MM.1S (cell line): Measurements from ENCODE around the gene MAP1LC3B2.

Experiments
- DNase-seq: peaks from one replicate; pipeline ENCODE4 v3.0.0-alpha.2; 2015
- H2AFZ ChIP-seq: fragments of 300-600 bp; sonication (generic); 2 replicates; pipeline ENCODE4 v1.6.0; 2016; ENCODE audit warnings: antibody characterized with exemption, low read length
- H3F3A ChIP-seq: fragments of 300-600 bp; sonication (generic); 2 replicates; pipeline ENCODE4 v1.6.1; 2016; ENCODE audit warnings: mild to moderate bottlenecking, antibody characterized with exemption, low read length, moderate library complexity, mixed read lengths; ENCODE audit not compliant: insufficient read depth
- H3K27ac ChIP-seq: fragments of 300-600 bp; sonication (generic); 2 replicates; pipeline ENCODE4 v1.5.1; 2016; ENCODE audit warnings: mild to moderate bottlenecking, low read length
- H3K27me3 ChIP-seq: fragments of 300-600 bp; sonication (generic); replicated peaks from 2 replicates; pipeline ENCODE4 v1.6.0; 2016; ENCODE audit warnings: low read length; ENCODE audit not compliant: insufficient read depth
- H3K36me3 ChIP-seq: fragments of 300-600 bp; sonication (generic); replicated peaks from 2 replicates; pipeline ENCODE4 v1.6.1; 2016; ENCODE audit warnings: mild to moderate bottlenecking, low read length, mixed read lengths; ENCODE audit not compliant: insufficient read depth
- H3K4me1 ChIP-seq: fragments of 300-600 bp; sonication (generic); 2 replicates; pipeline ENCODE4 v1.6.1; 2016; ENCODE audit warnings: low read length, mixed read lengths
- H3K4me2 ChIP-seq: fragments of 300-600 bp; sonication (generic); 2 replicates; pipeline ENCODE4 v1.6.0; 2016; ENCODE audit warnings: low read depth, low read length
- H3K4me3 ChIP-seq: fragments of 300-600 bp; sonication (generic); 2 replicates; pipeline ENCODE4 v1.5.1; 2016; ENCODE audit warnings: low read length, mixed read lengths
- H3K79me2 ChIP-seq: fragments of 300-600 bp; sonication (generic); 2 replicates; pipeline ENCODE4 v1.6.1; 2016; ENCODE audit warnings: mixed run types, low read length, mixed read lengths
- H3K9ac ChIP-seq: fragments of 300-600 bp; sonication (generic); 2 replicates; pipeline ENCODE4 v1.6.1; 2016; ENCODE audit warnings: low read length, mixed read lengths
- H3K9me2 ChIP-seq: fragments of 300-600 bp; sonication (generic); replicated peaks from 2 replicates; pipeline ENCODE4 v1.6.1; 2016; ENCODE audit warnings: mild to moderate bottlenecking, low read length, mixed read lengths; ENCODE audit not compliant: insufficient read depth
- H3K9me3 ChIP-seq: fragments of 300-600 bp; sonication (generic); replicated peaks from 2 replicates; pipeline ENCODE4 v1.6.1; 2016; ENCODE audit warnings: mild to moderate bottlenecking, low read length, mixed read lengths; ENCODE audit not compliant: insufficient read depth
- H4K20me1 ChIP-seq: fragments of 300-600 bp; sonication (generic); 2 replicates; pipeline ENCODE4 v1.6.1; 2016; ENCODE audit warnings: mild to moderate bottlenecking, low read length, moderate library complexity, mixed read lengths; ENCODE audit not compliant: insufficient read depth
- EZH2 ChIP-seq: fragments of 300-600 bp; sonication (generic); optimal IDR thresholded peaks from 2 replicates; pipeline ENCODE3; 2017; ENCODE audit warnings: low read depth, mild to moderate bottlenecking, antibody characterized with exemption, low read length, mixed read lengths
- EZH2phosphoT487 ChIP-seq: fragments of 300-600 bp; sonication (generic); IDR thresholded peaks from 2 replicates; pipeline ENCODE4 v1.6.1; 2018; ENCODE audit warnings: antibody characterized with exemption, low read length
- TF ChIP-seq, protein P1 (sequence below): fragments of 300-600 bp; sonication (generic); IDR thresholded peaks from 2 replicates; pipeline ENCODE4 v1.5.1; 2016; ENCODE audit warnings: antibody characterized with exemption, low read length, mixed read lengths

The MAP1LC3B2 gene

GRCh38 chr12:116544656-116545055 is 14.5 kb upstream of the MAP1LC3B2 start:
- DNase-seq: no peak
- no peaks in the 10 kb centered on the region for H3K9me2 ChIP-seq
- H3K9me3 ChIP-seq: no peaks in the 10 kb centered on the region
- no peak overlapping the region for H2AFZ ChIP-seq
- H3K4me3 ChIP-seq: no peak overlapping the region
- no peak for TF ChIP-seq EZH2
- no peak for TF ChIP-seq EZH2phosphoT487
- TF ChIP-seq, protein P1, sequence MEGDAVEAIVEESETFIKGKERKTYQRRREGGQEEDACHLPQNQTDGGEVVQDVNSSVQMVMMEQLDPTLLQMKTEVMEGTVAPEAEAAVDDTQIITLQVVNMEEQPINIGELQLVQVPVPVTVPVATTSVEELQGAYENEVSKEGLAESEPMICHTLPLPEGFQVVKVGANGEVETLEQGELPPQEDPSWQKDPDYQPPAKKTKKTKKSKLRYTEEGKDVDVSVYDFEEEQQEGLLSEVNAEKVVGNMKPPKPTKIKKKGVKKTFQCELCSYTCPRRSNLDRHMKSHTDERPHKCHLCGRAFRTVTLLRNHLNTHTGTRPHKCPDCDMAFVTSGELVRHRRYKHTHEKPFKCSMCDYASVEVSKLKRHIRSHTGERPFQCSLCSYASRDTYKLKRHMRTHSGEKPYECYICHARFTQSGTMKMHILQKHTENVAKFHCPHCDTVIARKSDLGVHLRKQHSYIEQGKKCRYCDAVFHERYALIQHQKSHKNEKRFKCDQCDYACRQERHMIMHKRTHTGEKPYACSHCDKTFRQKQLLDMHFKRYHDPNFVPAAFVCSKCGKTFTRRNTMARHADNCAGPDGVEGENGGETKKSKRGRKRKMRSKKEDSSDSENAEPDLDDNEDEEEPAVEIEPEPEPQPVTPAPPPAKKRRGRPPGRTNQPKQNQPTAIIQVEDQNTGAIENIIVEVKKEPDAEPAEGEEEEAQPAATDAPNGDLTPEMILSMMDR: no peak
- H3K27ac ChIP-seq: no peak overlapping the region
- H3K36me3 ChIP-seq: no peaks in the 10 kb centered on the region
- no peak overlapping the region for H3K9ac ChIP-seq
- no peaks in the 10 kb centered on the region for H4K20me1 ChIP-seq
- peaks cover 1% of the 10 kb centered on the region for H3K4me1 ChIP-seq
- no peaks in the 10 kb centered on the region for H3F3A ChIP-seq
- no peak overlapping the region for H3K4me2 ChIP-seq
- H3K27me3 ChIP-seq: no peaks in the 10 kb centered on the region
- no peaks in the 10 kb centered on the region for H3K79me2 ChIP-seq

DNA sequence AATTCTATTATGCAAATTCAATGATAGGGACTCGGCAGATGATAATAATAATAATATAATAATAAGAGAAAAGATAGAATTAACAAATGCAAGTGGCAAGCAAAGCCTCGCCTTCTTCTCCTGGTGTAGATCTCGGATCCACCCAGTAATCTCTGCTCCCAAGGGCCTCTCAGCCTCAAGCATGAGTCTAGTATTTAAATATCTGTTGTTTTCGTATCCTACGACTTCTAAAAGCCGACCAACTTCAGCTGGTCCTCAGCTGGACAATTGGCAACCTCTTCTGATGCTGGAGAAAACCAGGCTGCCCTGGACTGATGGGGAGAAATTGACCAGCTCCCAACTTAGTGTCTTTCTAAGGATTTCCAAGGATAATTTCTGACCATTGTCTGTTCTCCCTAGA is 14.0 kb upstream of the MAP1LC3B2 start:
- H3K4me3 ChIP-seq: no peak overlapping the region
- H3K27me3 ChIP-seq: no peaks in the 10 kb centered on the region
- H3K4me2 ChIP-seq: no peak overlapping the region
- no peak for DNase-seq
- no peak overlapping the region for H3K27ac ChIP-seq
- H2AFZ ChIP-seq: no peak overlapping the region
- no peaks in the 10 kb centered on the region for H3F3A ChIP-seq
- H4K20me1 ChIP-seq: no peaks in the 10 kb centered on the region
- no peak for TF ChIP-seq EZH2phosphoT487
- TF ChIP-seq EZH2: no peak
- TF ChIP-seq, protein P1: no peak
- H3K79me2 ChIP-seq: no peaks in the 10 kb centered on the region
- H3K9me3 ChIP-seq: no peaks in the 10 kb centered on the region
- no peaks in the 10 kb centered on the region for H3K36me3 ChIP-seq
- no peaks in the 10 kb centered on the region for H3K9me2 ChIP-seq
- no peaks in the 10 kb centered on the region for H3K4me1 ChIP-seq
- H3K9ac ChIP-seq: no peak overlapping the region

DNA sequence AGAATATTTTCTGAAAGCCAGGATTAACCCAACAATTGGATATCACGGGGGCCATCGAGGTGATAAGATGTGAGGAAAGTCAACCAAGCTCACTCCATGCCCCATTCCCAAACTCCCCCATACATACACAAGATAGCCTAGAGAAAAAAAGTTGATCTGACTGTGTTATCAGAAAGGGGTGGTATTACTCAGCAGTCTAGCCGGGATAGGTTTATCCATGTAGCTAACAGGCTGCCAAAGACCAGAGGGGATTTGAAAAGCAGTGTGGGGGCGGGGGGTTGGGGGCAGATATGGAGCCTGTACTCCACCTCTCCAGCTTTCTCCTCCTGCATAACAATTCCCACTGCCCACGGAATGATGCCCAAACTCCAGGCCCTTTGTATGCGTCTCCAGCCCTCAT is 13.2 kb upstream of the MAP1LC3B2 start:
- no peaks in the 10 kb centered on the region for H3K27me3 ChIP-seq
- no peaks in the 10 kb centered on the region for H3K9me2 ChIP-seq
- no peak overlapping the region for H3K9ac ChIP-seq
- no peaks in the 10 kb centered on the region for H3K4me1 ChIP-seq
- no peaks in the 10 kb centered on the region for H3K79me2 ChIP-seq
- DNase-seq: no peak
- H3F3A ChIP-seq: no peaks in the 10 kb centered on the region
- no peak overlapping the region for H3K4me3 ChIP-seq
- H3K9me3 ChIP-seq: no peaks in the 10 kb centered on the region
- no peak overlapping the region for H2AFZ ChIP-seq
- H3K4me2 ChIP-seq: no peak overlapping the region
- H3K36me3 ChIP-seq: no peaks in the 10 kb centered on the region
- no peaks in the 10 kb centered on the region for H4K20me1 ChIP-seq
- no peak overlapping the region for H3K27ac ChIP-seq
- TF ChIP-seq, protein P1: no peak
- TF ChIP-seq EZH2phosphoT487 (no peak), EZH2 (no peak)
